HCT116 (cell line): ENCODE results near the gene GATA3.

Experiments
- CTCF ChIP-seq, 3 experiments: fragments of 200-600 bp in 1 of 3; sonication (generic) in 1 of 3; IDR thresholded peaks in 2 of 3; conservative IDR thresholded peaks in 1 of 3; 2 replicates each; pipeline ENCODE4 v1.5.1; 2012 to 2017; ENCODE audit warnings: low read depth in 2 of 3, low read length in 2 of 3, antibody characterized with exemption in 1 of 3, borderline replicate concordance in 1 of 3, control low read depth in 1 of 3, mild to moderate bottlenecking in 1 of 3, mixed read lengths in 1 of 3, mixed run types in 1 of 3, moderate library complexity in 1 of 3; ENCODE audit not compliant: insufficient read depth in 1 of 3
- EZH2phosphoT487 ChIP-seq: fragments of 200-600 bp; IDR thresholded peaks from 2 replicates; pipeline ENCODE4 v1.6.1; 2018; ENCODE audit warnings: antibody characterized with exemption, borderline replicate concordance
- JUND ChIP-seq: IDR thresholded peaks from 2 replicates; pipeline ENCODE4 v1.6.1; 2012
- MAX ChIP-seq: IDR thresholded peaks from 2 replicates; pipeline ENCODE4 v1.6.1; 2012
- POLR2AphosphoS5 ChIP-seq: IDR thresholded peaks from 2 replicates; pipeline ENCODE4 v1.6.1; 2011; ENCODE audit warnings: mild to moderate bottlenecking, low read depth, low read length, moderate library complexity
- REST ChIP-seq: IDR thresholded peaks from 2 replicates; pipeline ENCODE4 v1.6.1; 2012; ENCODE audit warnings: low read depth

GRCh38 chr10:8065651-8066050, 11.2 kb downstream of the GATA3 start:
- no peak for TF ChIP-seq REST
- no peak for TF ChIP-seq CTCF (IDR thresholded peaks at IDR 0.05 in 2 of 3, conservative IDR thresholded peaks at IDR 0.05 in 1 of 3; ENCODE audit: borderline replicate concordance in 1 of 3, insufficient read depth in 1 of 3, low read depth in 2 of 3, low read length in 2 of 3)
- TF ChIP-seq JUND: no peak
- no peak for TF ChIP-seq EZH2phosphoT487
- TF ChIP-seq POLR2AphosphoS5: no peak
- no peak for TF ChIP-seq MAX
